ENCODE data around the gene NACA.

NACA gene

GRCh38 chr12:56671608-56672007, 53.5 kb downstream of the NACA start:
- in situ Hi-C loops (cut with HindIII; ENCODE audit: low pct_unique_long_range_greater_than_20kb, low sequenced_read_pairs), result no loop called here
- TF ChIP-seq JUND (IDR thresholded peaks at IDR 0.05; ENCODE audit: low read depth), result no peak
- DNase-seq (ENCODE audit: low read depth in 1 of 2, low spot score in 1 of 2), result no peak

DNA sequence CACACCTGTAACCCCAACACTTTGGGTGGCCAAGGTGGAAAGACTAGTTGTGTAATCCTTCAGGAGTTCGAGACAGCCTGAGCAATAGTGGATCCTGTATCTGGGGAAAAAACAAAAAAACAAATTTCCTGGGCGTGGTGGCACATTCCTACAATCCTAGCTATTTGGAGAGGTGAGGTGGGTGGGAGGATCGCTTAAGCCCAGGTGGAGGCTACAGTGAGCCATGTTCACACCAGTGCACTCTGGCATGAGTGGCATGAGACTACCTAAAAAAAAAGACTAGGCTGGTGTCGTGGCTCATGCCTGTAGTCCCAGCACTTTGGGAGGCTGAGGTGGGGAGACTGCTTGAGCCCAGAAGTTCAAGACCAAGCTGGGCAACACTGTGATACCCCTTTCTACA, 54.3 kb downstream of the NACA start:
- TF ChIP-seq JUND (IDR thresholded peaks at IDR 0.05; ENCODE audit: low read depth), result no peak
- in situ Hi-C loops (cut with HindIII; ENCODE audit: low pct_unique_long_range_greater_than_20kb, low sequenced_read_pairs), result no loop called here
- no peak for DNase-seq (ENCODE audit: low read depth in 1 of 2, low spot score in 1 of 2)

DNA sequence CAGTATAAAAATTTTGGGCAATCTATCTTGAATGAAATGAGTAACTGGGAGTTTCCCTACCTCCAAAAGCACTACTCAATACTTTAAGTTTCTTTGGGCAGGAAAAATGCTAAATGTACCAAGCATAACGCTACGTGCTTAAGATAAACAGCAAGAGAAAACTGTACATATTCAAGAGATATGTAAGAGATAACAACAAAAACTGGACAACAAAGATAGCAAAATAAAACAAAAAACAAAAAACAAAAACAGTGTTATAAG, 57.0 kb downstream of the NACA start:
- no peak for TF ChIP-seq JUND (IDR thresholded peaks at IDR 0.05; ENCODE audit: low read depth)
- in situ Hi-C loops (cut with HindIII; ENCODE audit: low pct_unique_long_range_greater_than_20kb, low sequenced_read_pairs), result no loop called here
- DNase-seq (ENCODE audit: low read depth in 1 of 2, low spot score in 1 of 2), result no peak
